Chondrocyte (in vitro differentiated cells): Measurements from ENCODE around the gene AKAP8L. TPM values are rescaled to one million over a fixed set of nuclear protein-coding genes. Genes with fewer than 3 reads are reported as not detected.

Experiments used
- DNase-seq: peaks from one replicate; pipeline ENCODE4 v3.0.0; 2021; ENCODE audit warnings: mixed read lengths, low spot score
- H3K27ac Mint-ChIP-seq: one replicate; pipeline ENCODE4 v1.8.0; 2021; ENCODE audit warnings: mild to moderate bottlenecking, moderate library complexity, mixed read lengths; ENCODE audit not compliant: unreplicated experiment
- H3K27me3 Mint-ChIP-seq: 2 replicates; pipeline ENCODE4 v1.8.0; 2021; ENCODE audit warnings: low read depth, mixed read lengths
- H3K36me3 Mint-ChIP-seq: 2 replicates; pipeline ENCODE4 v1.8.0; 2021; ENCODE audit warnings: low read depth, mixed read lengths
- H3K4me1 Mint-ChIP-seq: 2 replicates; pipeline ENCODE4 v1.8.0; 2021; ENCODE audit warnings: low read depth, mild to moderate bottlenecking, mixed read lengths
- H3K4me3 Mint-ChIP-seq: one replicate; pipeline ENCODE4 v1.8.0; 2021; ENCODE audit warnings: mild to moderate bottlenecking, moderate library complexity, mixed read lengths; ENCODE audit not compliant: unreplicated experiment
- H3K9me3 Mint-ChIP-seq: 2 replicates; pipeline ENCODE4 v1.8.0; 2021; ENCODE audit warnings: low read depth, mixed read lengths
- total RNA-seq: library from RNA; stranded (reverse); gene quantifications from 3 replicates; pipeline ENCODE4 v1.2.1, GENCODE V29; 2021
- TF ChIP-seq, protein P1 (sequence below): fragments of 200-600 bp; sonication (generic); IDR thresholded peaks from 2 replicates; pipeline ENCODE4 v1.5.0; 2021; ENCODE audit warnings: antibody characterized with exemption, mild to moderate bottlenecking, moderate library complexity

The AKAP8L gene
- total RNA-seq, 1 donor from 2014 or later: 76.0 TPM

DNA sequence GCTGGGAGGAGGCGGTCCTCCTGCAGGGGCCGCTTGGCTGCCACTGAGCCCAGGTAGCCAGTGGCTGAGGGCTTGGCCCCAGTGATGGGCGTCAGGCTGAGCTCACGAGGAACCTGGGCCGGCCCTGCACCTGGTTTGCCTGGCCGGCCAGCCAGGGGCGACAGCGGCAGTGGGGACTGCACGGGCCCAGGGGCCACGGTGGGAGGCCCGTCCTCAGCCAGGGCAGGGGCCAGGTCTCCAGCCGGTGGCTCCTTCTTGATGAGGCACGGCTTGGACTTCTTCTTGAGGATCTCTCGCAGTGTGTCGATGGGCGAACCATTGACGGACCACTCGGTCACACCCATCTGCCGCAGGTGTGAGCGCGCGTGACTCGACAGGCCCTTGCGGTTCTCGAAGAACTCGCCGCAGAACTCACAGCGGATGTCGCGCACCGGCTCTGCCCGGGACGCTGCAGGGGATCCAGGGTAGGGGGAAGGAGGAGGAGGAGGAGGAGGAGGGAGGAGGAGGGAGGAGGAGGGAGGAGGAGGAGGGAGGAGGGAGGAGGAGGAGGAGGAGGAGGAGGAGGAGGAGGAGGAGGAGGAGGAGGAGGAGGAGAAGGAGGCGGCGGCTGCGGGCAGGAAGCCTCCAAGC, 6.6 kb upstream of the AKAP8L start:
- H3K27me3 Mint-ChIP-seq: no peaks in the 10 kb centered on the region
- no peak overlapping the region for H3K27ac Mint-ChIP-seq
- peaks cover 4% of the 10 kb centered on the region for H3K4me1 Mint-ChIP-seq
- no peak overlapping the region for H3K4me3 Mint-ChIP-seq
- H3K9me3 Mint-ChIP-seq: no peaks in the 10 kb centered on the region
- H3K36me3 Mint-ChIP-seq: peaks cover 27% of the 10 kb centered on the region
- no peak for DNase-seq
- TF ChIP-seq, protein P1, sequence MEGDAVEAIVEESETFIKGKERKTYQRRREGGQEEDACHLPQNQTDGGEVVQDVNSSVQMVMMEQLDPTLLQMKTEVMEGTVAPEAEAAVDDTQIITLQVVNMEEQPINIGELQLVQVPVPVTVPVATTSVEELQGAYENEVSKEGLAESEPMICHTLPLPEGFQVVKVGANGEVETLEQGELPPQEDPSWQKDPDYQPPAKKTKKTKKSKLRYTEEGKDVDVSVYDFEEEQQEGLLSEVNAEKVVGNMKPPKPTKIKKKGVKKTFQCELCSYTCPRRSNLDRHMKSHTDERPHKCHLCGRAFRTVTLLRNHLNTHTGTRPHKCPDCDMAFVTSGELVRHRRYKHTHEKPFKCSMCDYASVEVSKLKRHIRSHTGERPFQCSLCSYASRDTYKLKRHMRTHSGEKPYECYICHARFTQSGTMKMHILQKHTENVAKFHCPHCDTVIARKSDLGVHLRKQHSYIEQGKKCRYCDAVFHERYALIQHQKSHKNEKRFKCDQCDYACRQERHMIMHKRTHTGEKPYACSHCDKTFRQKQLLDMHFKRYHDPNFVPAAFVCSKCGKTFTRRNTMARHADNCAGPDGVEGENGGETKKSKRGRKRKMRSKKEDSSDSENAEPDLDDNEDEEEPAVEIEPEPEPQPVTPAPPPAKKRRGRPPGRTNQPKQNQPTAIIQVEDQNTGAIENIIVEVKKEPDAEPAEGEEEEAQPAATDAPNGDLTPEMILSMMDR: no peak

DNA sequence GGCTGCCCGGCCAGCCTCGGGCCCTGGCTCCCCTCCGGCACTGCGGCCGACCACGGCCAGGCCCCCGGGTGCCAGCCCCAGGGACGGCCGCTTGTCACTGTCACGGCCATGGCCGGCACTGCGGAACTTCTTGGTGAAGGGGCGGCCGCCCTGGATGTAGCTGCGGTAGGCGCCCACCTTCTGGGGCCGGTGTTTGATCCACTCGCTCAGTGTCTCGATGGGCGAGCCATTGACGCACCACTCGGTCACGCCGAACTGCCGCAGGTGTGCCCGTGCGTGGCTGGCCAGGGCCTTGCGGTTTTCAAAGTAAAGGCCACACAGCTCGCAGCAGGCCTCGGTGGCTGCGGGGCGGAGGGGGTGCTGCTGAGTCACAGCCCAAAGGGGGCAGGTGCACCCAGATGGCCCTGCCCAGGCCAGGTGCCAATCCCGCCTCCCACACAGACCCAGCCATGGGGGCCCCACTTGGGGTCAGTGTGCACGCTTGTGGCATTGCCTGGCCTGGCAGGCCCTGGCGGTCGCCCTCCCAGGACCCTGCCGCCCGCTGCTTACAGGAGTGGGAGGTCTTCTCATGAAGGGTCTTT, 6.0 kb upstream of the AKAP8L start:
- TF ChIP-seq, protein P1: no peak
- Mint-ChIP-seq H3K4me1 (peaks cover 3% of the 10 kb centered on the region), H3K4me3 (no peak overlapping the region), H3K36me3 (peaks cover 26% of the 10 kb centered on the region), H3K27me3 (no peaks in the 10 kb centered on the region), H3K27ac (no peak overlapping the region), H3K9me3 (no peaks in the 10 kb centered on the region)
- DNase-seq: no peak

DNA sequence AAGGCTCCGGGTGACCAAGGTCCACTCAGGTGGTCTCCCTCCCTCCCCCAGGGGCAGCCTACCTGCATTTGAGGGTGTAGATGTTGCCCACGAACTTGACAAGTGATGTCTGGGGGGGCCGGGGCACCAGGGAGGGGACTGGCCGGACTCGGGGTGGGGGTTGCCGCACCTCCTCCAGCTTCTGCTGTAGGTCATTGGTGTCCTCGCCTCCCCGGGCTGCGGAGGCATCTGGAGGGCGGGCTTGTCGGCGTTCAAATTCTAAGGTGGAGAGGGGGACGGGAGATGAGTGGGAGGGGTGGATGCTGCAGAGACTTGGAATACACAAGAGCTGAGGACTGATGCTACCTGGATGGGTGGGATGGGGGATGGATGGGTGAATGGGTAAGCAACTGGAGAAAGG, 5.3 kb upstream of the AKAP8L start:
- no peak overlapping the region for H3K27ac Mint-ChIP-seq
- peaks cover 9% of the 10 kb centered on the region for H3K4me1 Mint-ChIP-seq
- no peaks in the 10 kb centered on the region for H3K9me3 Mint-ChIP-seq
- H3K27me3 Mint-ChIP-seq: no peaks in the 10 kb centered on the region
- no peak overlapping the region for H3K4me3 Mint-ChIP-seq
- no peak for DNase-seq
- TF ChIP-seq, protein P1: no peak
- peaks cover 26% of the 10 kb centered on the region for H3K36me3 Mint-ChIP-seq

DNA sequence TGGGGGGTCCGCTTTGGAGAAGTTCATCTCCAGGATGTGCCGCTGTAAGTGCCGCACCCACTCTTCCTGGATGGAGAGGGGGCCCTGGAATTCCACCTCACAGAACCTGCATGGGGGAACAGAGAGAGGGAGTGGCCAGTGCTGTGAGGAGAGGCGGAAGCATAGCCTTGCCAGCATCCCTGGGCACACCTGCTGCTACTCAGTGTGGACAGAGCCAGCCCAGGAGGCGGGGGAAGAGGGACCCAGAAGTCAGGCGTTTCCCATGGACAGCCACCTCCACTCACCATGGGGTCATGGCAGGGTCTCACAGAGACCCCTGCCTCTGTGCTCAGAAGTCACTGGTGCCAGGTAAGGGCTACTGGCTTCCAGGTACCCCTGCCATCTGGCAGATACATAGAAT, 4.3 kb upstream of the AKAP8L start:
- Mint-ChIP-seq H3K9me3 (no peaks in the 10 kb centered on the region), H3K4me3 (no peak overlapping the region), H3K27me3 (no peaks in the 10 kb centered on the region), H3K36me3 (peaks cover 26% of the 10 kb centered on the region), H3K27ac (no peak overlapping the region), H3K4me1 (peaks cover 9% of the 10 kb centered on the region)
- TF ChIP-seq, protein P1: no peak
- no peak for DNase-seq

DNA sequence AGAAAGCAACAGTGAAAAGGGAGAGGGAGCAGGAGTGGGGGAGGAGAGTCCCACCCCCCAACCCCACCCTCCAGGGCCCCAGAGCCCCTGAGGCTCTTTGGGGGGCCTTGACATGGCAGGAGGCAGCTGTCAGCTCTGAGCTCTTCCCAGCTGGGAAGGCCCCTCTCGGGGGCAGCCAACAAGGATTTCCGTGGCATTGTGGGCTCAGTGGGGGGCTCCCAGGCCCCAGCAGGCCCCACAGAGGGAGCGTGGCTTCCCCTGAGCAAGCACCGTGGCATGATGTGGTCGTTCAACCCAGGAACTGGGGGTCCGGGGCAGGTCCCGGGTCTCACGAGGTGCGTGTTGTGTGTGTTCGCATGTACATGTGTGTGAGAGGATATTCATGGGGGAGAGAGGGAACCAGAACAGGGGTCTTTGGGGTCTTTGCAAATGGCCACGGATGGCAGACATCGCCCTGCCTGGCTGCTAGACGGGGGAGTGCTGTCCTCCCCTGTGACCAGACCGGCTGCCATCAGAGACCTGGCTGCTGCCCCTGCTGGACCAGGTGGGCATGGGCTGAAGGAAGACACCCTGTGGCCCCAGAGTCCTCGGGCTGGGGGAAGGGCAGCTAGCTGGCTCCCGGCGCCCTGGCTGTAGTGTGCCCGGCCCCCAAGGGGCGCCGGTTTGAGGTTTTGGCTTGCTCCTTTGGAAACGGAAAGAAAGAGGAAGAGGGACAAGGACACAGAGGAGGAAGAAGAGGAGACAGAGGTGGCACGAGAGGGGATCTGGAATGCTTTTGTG, 3.7 kb upstream of the AKAP8L start:
- DNase-seq: no peak
- Mint-ChIP-seq H3K27ac (no peak overlapping the region), H3K4me1 (peaks cover 12% of the 10 kb centered on the region), H3K27me3 (no peaks in the 10 kb centered on the region), H3K4me3 (no peak overlapping the region), H3K36me3 (peaks cover 26% of the 10 kb centered on the region), H3K9me3 (no peaks in the 10 kb centered on the region)
- TF ChIP-seq, protein P1: no peak
